K562 (cell line): ENCODE results near the gene CHRNB4. TPM values are rescaled to one million over a fixed set of nuclear protein-coding genes. Genes with fewer than 3 reads are reported as not detected.

Source experiments
- ATAC-seq: fragments of 200-7000 bp; cut with Tn5 transposase; 3 replicates; pipeline ENCODE4 v1.9.1; 2020; ENCODE audit warnings: moderate library complexity
- BruUV-seq: library from RNA; stranded (reverse); fragments of 400-500 nt; replicated peaks from 2 replicates; lab custom pipeline; 2021; lab: Mats Ljungman, UMichigan
- CTCF ChIA-PET: fragments of 300-600 bp; formaldehyde crosslinking; extraction: SDS; loops from one replicate; lab custom pipeline; 2021; ENCODE audit warnings: low intra/inter-chr PET ratio; lab: Yijun Ruan, JAX
- POLR2A ChIA-PET: fragments of 300-600, 350-650 bp; sonication (Branson Sonifier 250); formaldehyde crosslinking; extraction: SDS; loops from one replicate; lab custom pipeline; 2021; ENCODE audit warnings: antibody characterized with exemption, inconsistent platforms; lab: Yijun Ruan, JAX
- DNase-seq, 4 experiments: peaks; one replicate each; pipeline versions ENCODE4 v3.0.0 to v3.0.0-alpha.2; 2011 to 2018; ENCODE audit warnings: low spot score in 3 of 4, mixed read lengths in 3 of 4; ENCODE audit errors: extremely low read depth in 1 of 4
- FAIRE-seq: peaks from 2 replicates; lab custom pipeline; 2011; peaks lifted over from hg19 to GRCh38; lab: Jason Lieb, UNC
- H2AFZ ChIP-seq: 2 replicates; pipeline ENCODE4 v1.6.0; 2011; ENCODE audit warnings: low read depth, low read length, control low read depth, inconsistent platforms
- H3K27ac ChIP-seq: fragments of 200-600 bp; 3 replicates; pipeline ENCODE4 v1.8.0; 2011; ENCODE audit warnings: low read depth, mild to moderate bottlenecking, control low read depth, inconsistent platforms, low read length, moderate library complexity, mixed read lengths; ENCODE audit errors: extremely low read depth
- H3K27me3 ChIP-seq, 2 experiments: fragments of 300-600 bp in 1 of 2; 2 replicates in 1 of 2; 3 replicates in 1 of 2; pipeline versions ENCODE4 v1.6.0 to v1.8.0; 2011; ENCODE audit warnings: inconsistent platforms in 2 of 2, low read length in 2 of 2, mild to moderate bottlenecking in 1 of 2, mixed read lengths in 1 of 2, moderate library complexity in 1 of 2; ENCODE audit not compliant: control insufficient read depth in 2 of 2, insufficient read depth in 2 of 2
- H3K36me3 ChIP-seq: fragments of 300-600 bp; 3 replicates; pipeline ENCODE4 v1.8.0; 2011; ENCODE audit warnings: mild to moderate bottlenecking, low read length, inconsistent platforms; ENCODE audit not compliant: control insufficient read depth, insufficient read depth
- H3K4me1 ChIP-seq, 2 experiments: fragments of 200-600 bp in 1 of 2; replicated peaks in 1 of 2; 2 replicates in 1 of 2; 3 replicates in 1 of 2; pipeline versions ENCODE4 v1.5.1 to v1.8.0; 2011; ENCODE audit warnings: inconsistent platforms in 2 of 2, low read length in 2 of 2, mild to moderate bottlenecking in 1 of 2, mixed read lengths in 1 of 2, moderate library complexity in 1 of 2; ENCODE audit not compliant: control insufficient read depth in 2 of 2, insufficient read depth in 2 of 2
- H3K4me2 ChIP-seq: 2 replicates; pipeline ENCODE4 v1.6.1; 2011; ENCODE audit warnings: low read length, control low read depth, inconsistent platforms, mixed read lengths; ENCODE audit not compliant: insufficient read depth
- H3K4me3 ChIP-seq: fragments of 200-600 bp; sonication (generic), shearing (Covaris generic); 2 replicates; pipeline ENCODE4 v1.5.1; 2016; ENCODE audit warnings: control low read depth, inconsistent platforms
- H3K79me2 ChIP-seq: fragments of 200-600 bp; 3 replicates; pipeline ENCODE4 v1.8.0; 2011; ENCODE audit warnings: low read length, inconsistent platforms; ENCODE audit not compliant: control insufficient read depth, insufficient read depth
- H3K9ac ChIP-seq, 2 experiments: 2 replicates each; pipeline versions ENCODE4 v1.6.0 to v1.6.1; 2011; ENCODE audit warnings: low read depth in 2 of 2, low read length in 2 of 2, control low read depth in 1 of 2, inconsistent platforms in 1 of 2, mild to moderate bottlenecking in 1 of 2, mixed read lengths in 1 of 2; ENCODE audit not compliant: insufficient read depth in 1 of 2
- H3K9me1 ChIP-seq: one replicate; pipeline ENCODE4 v1.6.0; 2011; ENCODE audit warnings: inconsistent platforms, mild to moderate bottlenecking, low read length, moderate library complexity; ENCODE audit not compliant: control insufficient read depth, insufficient read depth
- H3K9me3 ChIP-seq: replicated peaks from 2 replicates; pipeline ENCODE4 v1.5.1; 2011; ENCODE audit warnings: low read depth, low read length, inconsistent platforms; ENCODE audit not compliant: control insufficient read depth, insufficient read depth
- H4K20me1 ChIP-seq: replicated peaks from 2 replicates; pipeline ENCODE4 v1.6.1; 2011; ENCODE audit warnings: low read length, inconsistent platforms, mixed read lengths; ENCODE audit not compliant: control insufficient read depth, insufficient read depth
- ATF6 ChIP-seq: sonication (generic); formaldehyde crosslinking; IDR thresholded peaks from 2 replicates; pipeline ENCODE4 v1.4.0; 2020; ENCODE audit warnings: mild to moderate bottlenecking, missing genetic modification reagents
- CBFA2T2 ChIP-seq: fragments of 450-650 bp; conservative IDR thresholded peaks from 2 replicates; pipeline ENCODE4 v1.6.1; 2017; ENCODE audit warnings: mild to moderate bottlenecking
- ETV5 ChIP-seq: sonication (generic); formaldehyde crosslinking; IDR thresholded peaks from 2 replicates; pipeline ENCODE4 v1.4.0; 2020; ENCODE audit warnings: low read depth, mild to moderate bottlenecking, missing genetic modification reagents
- FOXJ3 ChIP-seq: sonication (generic); formaldehyde crosslinking; IDR thresholded peaks from 2 replicates; pipeline ENCODE4 v1.4.0; 2020; ENCODE audit warnings: mild to moderate bottlenecking, missing genetic modification reagents
- HLTF ChIP-seq: fragments of 450-650 bp; IDR thresholded peaks from 2 replicates; pipeline ENCODE4 v1.6.1; 2016
- RBBP5 ChIP-seq: fragments of 200-600 bp; sonication (generic); IDR thresholded peaks from 2 replicates; pipeline ENCODE4 v1.6.1; 2012; ENCODE audit warnings: borderline replicate concordance, mild to moderate bottlenecking, low read length, control low read depth, inconsistent platforms; ENCODE audit not compliant: insufficient read depth, poor library complexity, severe bottlenecking
- SMC3 ChIP-seq: conservative IDR thresholded peaks from 2 replicates; pipeline ENCODE4 v1.6.1; 2011; ENCODE audit warnings: low read depth, low read length, improper control_type of control experiment; ENCODE audit not compliant: insufficient read depth
- SNAPC5 ChIP-seq: fragments of 250-450 bp; sonication (Bioruptor Pico); IDR thresholded peaks from 2 replicates; pipeline ENCODE4 v1.8.0; 2021; ENCODE audit warnings: moderate library complexity, mild to moderate bottlenecking, inconsistent platforms
- USF2 ChIP-seq: sonication (generic); formaldehyde crosslinking; IDR thresholded peaks from 2 replicates; pipeline ENCODE4 v1.5.0; 2020; ENCODE audit warnings: missing genetic modification reagents
- ZC3H8 ChIP-seq: fragments of 450-650 bp; IDR thresholded peaks from 2 replicates; pipeline ENCODE4 v1.6.1; 2017
- ZNF184 ChIP-seq: sonication (generic); formaldehyde crosslinking; IDR thresholded peaks from 2 replicates; pipeline ENCODE4 v1.5.0; 2020; ENCODE audit warnings: missing genetic modification reagents
- ZNF764 ChIP-seq: fragments of 250-450 bp; sonication (Bioruptor Pico); IDR thresholded peaks from 2 replicates; pipeline ENCODE4 v1.4.0; 2020; ENCODE audit warnings: low read depth, mild to moderate bottlenecking, moderate library complexity
- WGBS: fragments of 100-300 bp; shearing (Covaris generic); methylation state at CpG from one replicate; pipeline ENCODE4 v1.1.6; 2016; ENCODE audit warnings: low coverage, mixed read lengths; ENCODE audit not compliant: insufficient coverage; ENCODE audit errors: missing lambda C conversion rate; 5-methylcytosine and 5-hydroxymethylcytosine counted together
- in situ Hi-C: fragments of 300-500 bp; cut with MboI; formaldehyde crosslinking; loops from 4 replicates; pipeline ENCODE4 v1.15.0; 2018; ENCODE audit warnings: inconsistent platforms, mixed read lengths
- intact Hi-C: fragments of 100-400 bp; cut with micrococcal nuclease; formaldehyde crosslinking; loops from 2 replicates; pipeline ENCODE4 v1.14.2; 2022
- polyA plus RNA-seq, 8 experiments: library from polyadenylated mRNA; depleted of rRNA in 4 of 8; stranded (reverse) in 5 of 8; unstranded in 3 of 8; fragments of >200 nt; fragmentation: Nextera tagmentation in 2 of 8; fragmentation: Illumina TruSeq in 1 of 8; extraction: Ambion mirVana in 2 of 8; extraction: Trizol in 1 of 8; gene quantifications; 2 replicates each; pipeline versions ENCODE4 v1.2.1 to v1.2.3, GENCODE V29; 2011 to 2014; ENCODE audit warnings: inconsistent platforms in 1 of 8, missing spikeins in 1 of 8
- total RNA-seq, 7 experiments: library from RNA; depleted of rRNA in 6 of 7; stranded (reverse); fragments of >200 nt in 6 of 7; fragmentation: Illumina TruSeq in 2 of 7; extraction: Trizol in 2 of 7; gene quantifications; 2 replicates each; pipeline versions ENCODE4 v1.2.1 to v1.2.3, GENCODE V29; 2011 to 2021; ENCODE audit warnings: low replicate concordance in 1 of 7
- TF ChIP-seq, protein P1 (sequence below): sonication (generic); formaldehyde crosslinking; IDR thresholded peaks from 2 replicates; pipeline ENCODE4 v1.8.1; 2022; ENCODE audit warnings: missing genetic modification reagents

Gene CHRNB4
- total and polyA plus RNA-seq, 9 of the 15 experiments (the other 6 are each of a cell fraction or from before 2014, with no cell fraction given): 0.08 to 0.18 TPM; not detected in 7

DNA sequence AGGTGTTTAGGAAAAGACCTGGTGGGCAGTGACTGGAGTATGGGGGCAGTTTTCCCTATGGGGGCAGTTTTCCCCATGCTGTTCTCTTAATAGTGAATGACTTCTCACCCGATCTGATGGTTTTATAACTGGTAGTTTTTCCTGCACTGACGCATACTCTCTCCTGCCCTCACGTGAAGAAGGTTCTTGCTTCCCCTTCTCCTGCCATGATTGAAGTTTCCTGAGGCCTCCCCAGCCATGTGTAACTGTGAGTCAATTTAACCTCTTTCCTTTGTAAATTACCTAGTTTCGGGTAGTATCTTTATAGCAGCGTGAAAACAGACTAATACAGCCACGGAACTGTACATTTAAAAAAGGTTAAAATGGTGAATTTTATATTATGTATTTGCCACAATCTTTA lies 25.0 kb upstream of the CHRNB4 start:
- H3K9me1 ChIP-seq: no peaks in the 10 kb centered on the region
- 2% methylated on average over 6 of the region's 6 CpGs for WGBS
- intact Hi-C loops (no loop called here), in situ Hi-C loops (no loop called here)
- ATAC-seq: no peak
- no peak overlapping the region for H3K27ac ChIP-seq
- H3K4me3 ChIP-seq: no peak overlapping the region
- H2AFZ ChIP-seq: no peak overlapping the region
- CTCF ChIA-PET: no interaction called here
- H3K79me2 ChIP-seq: no peaks in the 10 kb centered on the region
- 0 out of 5 replicates have a peak, but pooled peaks cover 0 to 1% of the 10 kb centered on the region in 2 experiments for H3K4me1 ChIP-seq
- DNase-seq: no peak
- BruUV-seq: no TSS peak
- POLR2A ChIA-PET: no interaction called here
- no peaks in the 10 kb centered on the region for H3K36me3 ChIP-seq
- H3K9ac ChIP-seq: no peak overlapping the region
- no peaks in the 10 kb centered on the region for H4K20me1 ChIP-seq
- TF ChIP-seq ZNF184 (CRISPR knock-in tag): no peak
- TF ChIP-seq SMC3: no peak
- TF ChIP-seq CBFA2T2: no peak
- FAIRE-seq: no peak
- H3K9me3 ChIP-seq: no peaks in the 10 kb centered on the region
- peaks cover 28 to 49% of the 10 kb centered on the region in 2 experiments for H3K27me3 ChIP-seq
- no peak overlapping the region for H3K4me2 ChIP-seq

DNA sequence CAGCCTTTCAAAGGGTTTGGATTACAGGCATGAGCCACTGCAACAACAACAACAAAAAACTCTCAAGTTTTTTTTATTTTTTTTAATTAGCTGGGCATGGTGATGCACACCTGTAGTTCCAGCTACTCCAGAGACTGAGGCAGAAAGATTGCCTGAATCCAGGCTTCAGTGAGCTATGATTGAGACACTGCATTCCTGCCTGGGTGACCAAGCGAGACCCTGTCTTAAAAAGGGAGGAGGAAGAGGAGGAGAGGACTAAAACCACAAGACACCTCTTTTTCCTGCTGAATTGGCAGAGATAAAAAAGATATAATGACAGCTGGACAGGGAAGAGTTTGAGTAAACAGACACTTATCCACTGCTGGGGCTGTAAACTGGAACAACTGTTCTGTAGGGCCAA lies 22.7 kb upstream of the CHRNB4 start:
- Histone ChIP-seq H3K4me2 (no peak overlapping the region), H3K27me3 (peaks cover 31 to 54% of the 10 kb centered on the region in 2 experiments), H3K36me3 (no peaks in the 10 kb centered on the region), H3K4me1 (0 out of 5 replicates have a peak, but pooled peaks cover 0 to 3% of the 10 kb centered on the region in 2 experiments), H3K79me2 (no peaks in the 10 kb centered on the region), H3K9me3 (no peaks in the 10 kb centered on the region), H3K9ac (no peak overlapping the region), H4K20me1 (no peaks in the 10 kb centered on the region; the same call in 1 of the 2 replicates), H3K4me3 (no peak overlapping the region), H3K27ac (no peak overlapping the region), H3K9me1 (no peaks in the 10 kb centered on the region), H2AFZ (no peak overlapping the region)
- no peak for FAIRE-seq
- in situ Hi-C loops: no loop called here
- intact Hi-C loops: no loop called here
- no TSS peak for BruUV-seq
- ChIA-PET CTCF (no interaction called here), POLR2A (interaction anchor here (0.7 kb wide), 1 partner anchor 495 kb away, joined by 4 read pairs; no protein-coding TSS in a partner anchor)
- WGBS: 0% methylated on average over 1 of the region's 1 CpG
- no peak for ATAC-seq
- no peak for DNase-seq
- TF ChIP-seq ZNF764 (CRISPR knock-in tag): no peak
- no peak for TF ChIP-seq ETV5 (CRISPR knock-in tag)
- no peak for TF ChIP-seq FOXJ3
- no peak for TF ChIP-seq SNAPC5
- TF ChIP-seq ATF6 (CRISPR knock-in tag): no peak
- TF ChIP-seq, protein P1, sequence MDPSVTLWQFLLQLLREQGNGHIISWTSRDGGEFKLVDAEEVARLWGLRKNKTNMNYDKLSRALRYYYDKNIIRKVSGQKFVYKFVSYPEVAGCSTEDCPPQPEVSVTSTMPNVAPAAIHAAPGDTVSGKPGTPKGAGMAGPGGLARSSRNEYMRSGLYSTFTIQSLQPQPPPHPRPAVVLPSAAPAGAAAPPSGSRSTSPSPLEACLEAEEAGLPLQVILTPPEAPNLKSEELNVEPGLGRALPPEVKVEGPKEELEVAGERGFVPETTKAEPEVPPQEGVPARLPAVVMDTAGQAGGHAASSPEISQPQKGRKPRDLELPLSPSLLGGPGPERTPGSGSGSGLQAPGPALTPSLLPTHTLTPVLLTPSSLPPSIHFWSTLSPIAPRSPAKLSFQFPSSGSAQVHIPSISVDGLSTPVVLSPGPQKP (CRISPR knock-in tag): no peak
- TF ChIP-seq ZC3H8: no peak
- TF ChIP-seq RBBP5: no peak
- TF ChIP-seq USF2: no peak
- TF ChIP-seq HLTF: no peak
